GM18499 (cell line): ENCODE data around the gene LASP1.
"Not testable (repeated sequence)": the region's sequence is repeated elsewhere in the genome, so short reads cannot be mapped to it uniquely, and the experiment has no call there.

Source experiments
- ATAC-seq: cut with Tn5 transposase; IDR thresholded peaks from one replicate; pipeline ENCODE4 v1.9.1; 2021; ENCODE audit warnings: moderate number of reproducible peaks; ENCODE audit not compliant: insufficient read depth, unreplicated experiment

The LASP1 gene

GRCh38 chr17:38905375-38905774 is 35.5 kb downstream of the LASP1 start:
- no peak for ATAC-seq

DNA sequence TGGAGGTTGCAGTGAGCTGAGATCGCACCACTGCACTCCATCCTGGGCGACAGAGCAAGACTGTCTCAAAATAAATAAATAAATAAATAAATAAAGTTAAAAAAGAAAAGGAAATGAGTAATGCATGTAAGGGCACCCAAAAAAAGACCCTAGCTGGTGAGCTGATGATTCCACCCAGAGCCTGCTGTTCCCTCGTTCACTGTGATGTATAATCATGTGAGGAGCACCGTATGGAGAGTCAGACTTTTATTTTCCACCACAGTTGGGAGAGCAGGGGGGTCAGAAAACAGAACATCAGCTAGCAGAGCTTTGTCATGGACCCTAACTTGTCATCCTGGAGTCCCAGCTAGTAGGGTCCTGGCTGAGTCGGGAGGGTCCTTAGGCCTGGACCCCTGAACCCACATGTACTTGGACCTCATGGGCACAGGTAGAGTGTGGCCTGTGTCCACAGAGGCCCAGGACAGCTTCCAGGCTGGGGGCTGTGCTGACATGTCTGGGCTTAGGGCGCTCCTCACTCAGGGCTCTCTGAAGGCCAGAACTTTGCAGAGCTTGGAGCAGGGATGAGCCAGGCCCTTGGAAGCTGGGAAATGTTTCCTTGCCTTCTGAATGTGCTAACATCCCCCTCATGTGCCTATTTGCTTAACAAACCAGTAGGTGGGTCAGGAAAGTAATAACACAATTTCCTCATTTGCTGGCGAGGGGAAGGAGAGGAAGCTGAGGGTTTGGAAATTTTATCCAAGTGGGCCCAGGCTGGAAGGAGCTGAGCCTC is 36.8 kb downstream of the LASP1 start:
- ATAC-seq = no peak

DNA sequence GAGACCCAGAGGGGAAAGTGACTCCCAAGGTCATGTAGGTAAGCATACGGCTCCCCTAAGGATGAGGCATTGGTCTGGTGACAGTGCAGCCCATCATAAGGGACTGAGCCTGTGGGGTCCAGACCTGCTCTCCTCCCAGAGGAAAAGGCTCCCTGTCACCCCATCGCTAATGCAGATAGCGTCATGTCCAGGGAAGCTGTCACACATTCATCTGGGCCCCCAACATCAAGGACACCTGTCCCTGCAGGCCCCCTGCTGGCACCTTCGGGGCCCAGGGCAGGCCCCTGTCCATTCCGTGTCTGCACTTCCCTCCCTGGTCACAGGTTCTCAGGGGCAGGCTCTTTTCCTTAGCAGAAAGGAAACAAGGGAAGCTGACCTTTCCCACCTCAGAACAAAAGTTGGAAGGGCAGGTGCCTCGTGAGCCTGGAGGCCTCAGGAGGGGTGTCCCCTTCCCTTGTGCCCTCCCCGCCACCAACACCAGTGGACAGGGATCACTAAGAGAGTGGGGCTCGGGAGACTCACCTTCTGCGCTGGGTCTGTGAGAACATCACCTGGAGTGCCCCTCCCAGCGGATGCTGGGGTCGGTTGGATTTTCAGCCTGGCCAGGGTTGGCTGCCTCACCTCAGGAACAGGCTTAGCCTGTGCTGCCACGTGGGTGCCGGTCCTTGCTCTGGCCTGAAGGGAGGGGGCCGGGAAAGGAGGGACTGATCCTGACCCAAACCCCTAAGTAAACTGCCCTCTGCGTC is 38.2 kb downstream of the LASP1 start:
- ATAC-seq = no peak

GRCh38 chr17:38908676-38909181 is 38.9 kb downstream of the LASP1 start:
- no peak for ATAC-seq

DNA sequence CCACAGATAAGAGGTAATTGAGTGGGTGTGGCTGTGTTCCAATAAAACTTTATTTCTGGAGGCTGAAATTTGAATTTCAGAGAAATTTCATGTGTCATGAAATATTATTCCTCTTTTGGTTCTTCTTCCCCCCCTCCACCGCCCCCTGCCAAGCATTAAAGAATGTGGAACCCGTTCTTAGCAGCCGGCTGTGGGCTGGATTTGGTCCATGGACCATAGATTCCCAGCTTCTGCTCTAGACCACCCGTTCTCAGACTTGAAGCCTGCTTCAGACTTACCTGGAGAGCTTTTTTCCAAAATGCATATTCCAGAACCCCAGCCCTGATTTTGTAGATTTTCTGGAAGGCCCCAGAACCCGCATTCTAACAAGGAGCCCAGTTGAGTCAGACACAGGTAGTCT is 40.5 kb downstream of the LASP1 start:
- ATAC-seq = no peak

GRCh38 chr17:38911081-38911730 is 41.3 kb downstream of the LASP1 start:
- no peak for ATAC-seq

DNA sequence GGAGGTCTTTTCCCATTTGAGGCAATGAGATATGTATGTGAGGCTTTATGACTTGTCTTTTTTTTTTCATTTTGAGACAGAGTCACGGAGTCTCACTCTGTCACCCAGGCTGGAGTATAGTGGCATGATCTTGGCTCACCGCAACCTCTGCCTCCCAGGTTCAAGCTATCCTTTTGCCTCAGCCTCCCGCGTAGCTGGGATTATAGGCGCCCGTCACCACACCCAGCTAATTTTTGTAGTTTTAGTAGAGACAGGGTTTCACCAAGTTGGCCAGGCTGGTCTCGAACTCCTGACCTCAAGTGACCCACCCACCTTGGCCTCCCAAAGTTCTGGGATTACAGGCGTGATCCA is 41.8 kb downstream of the LASP1 start:
- not testable (repeated sequence) for ATAC-seq

- ATAC-seq = no peak
These were observed 42.5 kb downstream of the LASP1 start for GRCh38 chr17:38912221-38912813.

- no peak for ATAC-seq
These were observed 45.1 kb downstream of the LASP1 start for GRCh38 chr17:38914741-38915638.

DNA sequence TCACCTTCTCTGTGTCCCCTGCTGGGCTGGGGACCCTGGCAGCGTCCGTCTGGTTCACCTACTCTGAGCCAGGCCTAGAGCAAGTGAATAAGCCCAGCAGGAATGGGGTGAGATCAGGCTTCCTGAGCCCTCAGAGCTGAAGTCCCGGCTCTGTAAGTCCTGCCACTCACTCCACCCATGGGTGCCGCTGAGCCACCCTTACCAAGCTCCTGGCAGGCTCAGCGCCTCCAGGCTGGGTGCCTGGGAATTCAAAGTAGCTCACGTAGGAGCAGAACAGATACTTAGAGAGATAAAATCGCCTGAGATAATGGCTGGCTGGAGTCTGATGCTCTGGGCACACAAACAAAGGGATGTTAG is 45.8 kb downstream of the LASP1 start:
- no peak for ATAC-seq

- no peak for ATAC-seq
These were observed 46.9 kb downstream of the LASP1 start for GRCh38 chr17:38916771-38917170.

DNA sequence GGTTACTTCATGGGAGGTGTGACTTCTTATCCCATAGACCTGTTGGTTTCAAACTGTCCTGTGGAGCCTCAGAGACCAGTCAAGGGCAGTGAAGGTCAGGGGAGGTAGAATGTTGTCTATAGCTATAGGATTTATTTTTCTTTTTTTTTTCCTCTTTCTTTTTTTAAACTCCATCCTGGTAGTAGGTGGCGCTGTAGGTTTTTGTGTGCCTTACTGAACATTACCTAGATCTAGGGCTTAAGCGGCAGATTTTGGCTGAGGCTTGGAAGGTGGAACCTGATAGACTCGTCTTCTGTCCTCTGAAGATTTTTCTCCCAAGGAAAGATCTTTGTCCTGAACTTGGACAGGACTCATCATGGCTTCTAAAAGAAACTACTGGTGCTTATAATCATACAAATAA is 47.4 kb downstream of the LASP1 start:
- no peak for ATAC-seq

DNA sequence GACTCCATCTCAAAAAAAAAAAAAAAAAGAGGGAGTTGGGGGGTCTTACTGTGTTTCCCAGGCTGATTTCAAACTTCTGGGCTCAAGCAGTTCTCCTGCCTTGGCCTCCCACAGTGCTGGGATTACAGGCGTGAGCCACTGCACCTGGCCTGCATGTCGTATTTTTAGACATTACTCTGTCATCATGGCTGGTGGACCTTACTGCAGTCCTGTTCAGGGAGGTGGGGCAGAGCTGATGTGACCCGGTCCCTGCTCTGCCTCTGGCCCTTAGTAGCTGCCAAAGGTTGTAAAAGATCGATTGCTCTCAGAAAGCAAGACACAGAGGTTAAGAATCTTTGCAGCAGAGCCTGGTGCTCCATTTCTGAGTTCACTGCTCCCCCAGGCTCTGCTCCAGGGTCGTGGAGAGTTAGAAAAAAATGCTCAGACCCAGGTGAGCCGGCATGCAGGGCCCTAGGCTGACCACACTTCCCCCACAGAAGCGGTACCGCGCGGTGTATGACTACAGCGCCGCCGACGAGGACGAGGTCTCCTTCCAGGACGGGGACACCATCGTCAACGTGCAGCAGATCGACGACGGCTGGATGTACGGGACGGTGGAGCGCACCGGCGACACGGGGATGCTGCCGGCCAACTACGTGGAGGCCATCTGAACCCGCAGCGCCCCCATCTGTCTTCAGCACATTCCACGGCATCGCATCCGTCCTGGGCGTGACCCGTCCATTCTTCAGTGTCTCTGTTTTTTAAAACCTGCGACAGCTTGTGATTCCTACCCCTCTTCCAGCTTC is 48.5 kb downstream of the LASP1 start:
- no peak for ATAC-seq

- ATAC-seq = no peak
These were observed 49.1 kb downstream of the LASP1 start for GRCh38 chr17:38918916-38919315.

DNA sequence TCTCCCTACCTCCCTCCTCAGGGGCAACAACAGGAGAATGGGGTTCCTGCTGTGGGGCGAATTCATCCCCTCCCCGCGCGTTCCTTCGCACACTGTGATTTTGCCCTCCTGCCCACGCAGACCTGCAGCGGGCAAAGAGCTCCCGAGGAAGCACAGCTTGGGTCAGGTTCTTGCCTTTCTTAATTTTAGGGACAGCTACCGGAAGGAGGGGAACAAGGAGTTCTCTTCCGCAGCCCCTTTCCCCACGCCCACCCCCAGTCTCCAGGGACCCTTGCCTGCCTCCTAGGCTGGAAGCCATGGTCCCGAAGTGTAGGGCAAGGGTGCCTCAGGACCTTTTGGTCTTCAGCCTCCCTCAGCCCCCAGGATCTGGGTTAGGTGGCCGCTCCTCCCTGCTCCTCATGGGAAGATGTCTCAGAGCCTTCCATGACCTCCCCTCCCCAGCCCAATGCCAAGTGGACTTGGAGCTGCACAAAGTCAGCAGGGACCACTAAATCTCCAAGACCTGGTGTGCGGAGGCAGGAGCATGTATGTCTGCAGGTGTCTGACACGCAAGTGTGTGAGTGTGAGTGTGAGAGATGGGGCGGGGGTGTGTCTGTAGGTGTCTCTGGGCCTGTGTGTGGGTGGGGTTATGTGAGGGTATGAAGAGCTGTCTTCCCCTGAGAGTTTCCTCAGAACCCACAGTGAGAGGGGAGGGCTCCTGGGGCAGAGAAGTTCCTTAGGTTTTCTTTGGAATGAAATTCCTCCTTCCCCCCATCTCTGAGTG is 49.6 kb downstream of the LASP1 start:
- ATAC-seq = no peak

- ATAC-seq = no peak
These were observed 50.8 kb downstream of the LASP1 start for GRCh38 chr17:38920374-38921291.

- ATAC-seq = no peak
These were observed 52.0 kb downstream of the LASP1 start for GRCh38 chr17:38921756-38922411.
